GM18951 (cell line): ENCODE measurements around the gene KIF4A.

Experiments
- POLR2A ChIP-seq: IDR thresholded peaks from 4 replicates; pipeline ENCODE4 v1.6.1; 2011; ENCODE audit warnings: mild to moderate bottlenecking; ENCODE audit not compliant: insufficient read length, insufficient read depth; ENCODE audit errors: extremely low read depth
- in situ Hi-C: fragments of 300-500 bp; cut with MboI; formaldehyde crosslinking; loops from one replicate; pipeline ENCODE4 v1.12.0; 2022; ENCODE audit warnings: low sequenced_read_pairs, mixed read lengths, inconsistent platforms; ENCODE audit not compliant: unreplicated experiment

Gene KIF4A

DNA sequence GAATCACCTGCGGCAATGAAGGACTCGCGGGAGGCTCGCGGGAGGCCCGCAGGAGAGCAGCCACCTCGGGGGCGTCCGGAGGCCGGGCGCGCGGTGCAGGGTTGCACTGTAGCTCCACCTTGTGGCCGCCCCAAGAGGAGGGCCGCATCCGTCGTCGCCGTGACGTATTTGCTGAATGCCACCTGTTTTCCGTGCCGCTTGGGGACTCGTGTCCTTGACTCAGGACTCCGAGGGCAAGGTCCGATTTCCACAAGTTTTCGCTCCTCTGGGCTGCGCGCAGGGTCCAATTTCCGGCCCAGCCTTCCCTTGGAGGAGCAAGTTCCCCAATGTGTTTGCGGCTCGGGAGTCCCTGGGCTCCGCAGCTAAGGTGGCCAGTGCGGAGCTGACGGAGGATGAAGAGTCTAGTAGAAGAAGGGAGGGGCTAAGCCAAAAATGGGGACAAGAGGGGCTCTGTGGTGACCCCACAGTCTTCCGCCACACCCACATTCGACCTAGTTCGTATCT is 144.0 kb downstream of the KIF4A start:
- peak; percentile 43 for TF ChIP-seq POLR2A
- in situ Hi-C loops: no loop called here

DNA sequence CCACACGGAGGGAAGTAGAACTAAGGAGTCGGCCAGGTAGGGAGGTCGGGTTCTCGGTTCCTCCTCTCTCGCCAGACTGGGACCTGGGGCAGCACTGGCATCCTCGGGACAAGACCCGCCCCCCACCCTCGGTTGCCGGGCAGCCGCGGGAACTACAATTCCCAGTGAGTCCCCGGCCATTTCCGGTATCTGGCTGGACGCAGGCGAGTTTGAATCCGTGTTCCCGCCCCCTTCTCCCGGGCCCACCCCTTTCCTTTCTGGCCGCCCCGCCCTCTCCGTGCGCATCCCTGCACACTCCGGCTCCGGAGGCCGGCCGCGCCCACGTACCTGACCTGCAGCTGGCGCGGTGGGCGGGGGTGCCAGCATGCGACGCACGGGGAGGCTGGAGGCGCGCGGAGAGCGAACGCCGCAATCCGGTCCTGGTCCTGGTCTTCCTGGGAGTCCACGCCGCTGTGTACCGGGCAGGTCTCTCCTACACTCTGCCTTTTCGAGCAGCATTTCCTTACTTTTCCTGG is 144.5 kb downstream of the KIF4A start:
- in situ Hi-C loops: no loop called here
- peak; percentile 55 for TF ChIP-seq POLR2A

DNA sequence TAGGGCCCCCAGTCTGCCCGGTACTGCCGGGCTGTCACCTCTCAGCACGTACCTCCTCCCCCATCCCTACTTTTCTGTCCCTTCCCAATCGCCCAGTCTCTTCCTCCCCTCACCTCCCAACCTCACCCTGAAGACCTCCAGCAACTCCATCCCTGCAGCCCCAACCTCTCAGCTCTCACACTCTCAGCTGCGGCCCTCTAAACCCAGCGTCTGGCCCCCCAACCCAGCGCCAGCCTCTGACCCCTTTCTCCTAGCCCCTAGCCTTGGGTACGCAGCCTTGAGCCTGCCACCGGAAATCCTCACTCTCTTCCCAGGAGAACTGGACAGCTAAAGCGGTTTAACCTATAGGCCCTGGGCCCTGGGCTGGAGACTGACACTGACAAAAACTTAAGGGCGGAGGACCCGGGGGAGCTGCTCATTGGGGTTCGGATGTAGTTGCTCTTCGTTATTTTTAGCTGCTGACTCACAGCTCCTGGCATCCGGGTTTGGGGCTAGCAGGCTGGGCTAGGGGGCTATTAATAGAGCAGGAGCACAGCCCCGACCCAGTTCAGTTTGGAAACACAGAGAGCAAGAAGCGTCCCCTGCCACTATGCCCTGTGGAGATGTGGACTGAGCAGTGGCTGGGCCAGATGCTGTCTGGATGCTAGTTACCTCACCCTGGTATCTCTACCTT is 145.1 kb downstream of the KIF4A start:
- in situ Hi-C loops: no loop called here
- no peak for TF ChIP-seq POLR2A

DNA sequence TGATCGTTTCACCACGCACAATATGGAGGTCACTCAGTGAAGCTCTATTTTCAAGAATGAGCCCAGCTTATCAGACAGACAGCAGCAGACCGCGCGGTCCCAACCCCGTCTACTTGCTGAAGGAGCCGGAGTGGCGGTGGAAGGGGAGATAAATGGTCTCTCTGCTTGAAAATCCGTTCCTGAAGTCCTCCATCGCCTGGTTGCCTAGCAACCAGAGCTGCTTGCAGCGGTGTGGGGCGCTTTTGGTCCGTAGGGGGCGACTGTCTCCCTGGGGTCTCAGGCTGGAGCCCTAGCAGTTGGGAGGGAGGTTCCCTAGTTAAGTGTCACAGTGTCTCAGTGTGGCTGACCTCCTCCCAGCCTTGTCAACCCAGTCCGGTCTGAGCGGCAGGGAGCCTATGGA is 146.4 kb downstream of the KIF4A start:
- no peak for TF ChIP-seq POLR2A
- in situ Hi-C loops: no loop called here

DNA sequence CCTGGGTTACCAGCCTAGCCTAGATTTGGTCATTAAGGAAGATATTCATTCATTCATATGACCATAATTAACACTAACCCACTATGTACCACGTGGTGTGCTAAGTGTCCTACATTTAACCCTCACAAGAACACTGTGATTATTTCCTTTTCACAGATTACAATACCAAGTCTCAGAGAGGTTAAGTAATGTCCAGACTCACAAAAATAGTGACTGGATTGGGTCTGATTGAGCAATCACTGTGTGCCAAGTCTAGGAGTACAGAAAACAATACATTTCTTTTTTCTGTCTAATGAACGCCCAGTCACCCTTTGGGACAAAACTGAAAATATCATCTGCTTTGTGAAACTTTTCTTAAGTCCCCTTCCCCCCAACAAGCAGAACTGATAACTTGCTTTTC is 147.1 kb downstream of the KIF4A start:
- TF ChIP-seq POLR2A: no peak
- in situ Hi-C loops: no loop called here

DNA sequence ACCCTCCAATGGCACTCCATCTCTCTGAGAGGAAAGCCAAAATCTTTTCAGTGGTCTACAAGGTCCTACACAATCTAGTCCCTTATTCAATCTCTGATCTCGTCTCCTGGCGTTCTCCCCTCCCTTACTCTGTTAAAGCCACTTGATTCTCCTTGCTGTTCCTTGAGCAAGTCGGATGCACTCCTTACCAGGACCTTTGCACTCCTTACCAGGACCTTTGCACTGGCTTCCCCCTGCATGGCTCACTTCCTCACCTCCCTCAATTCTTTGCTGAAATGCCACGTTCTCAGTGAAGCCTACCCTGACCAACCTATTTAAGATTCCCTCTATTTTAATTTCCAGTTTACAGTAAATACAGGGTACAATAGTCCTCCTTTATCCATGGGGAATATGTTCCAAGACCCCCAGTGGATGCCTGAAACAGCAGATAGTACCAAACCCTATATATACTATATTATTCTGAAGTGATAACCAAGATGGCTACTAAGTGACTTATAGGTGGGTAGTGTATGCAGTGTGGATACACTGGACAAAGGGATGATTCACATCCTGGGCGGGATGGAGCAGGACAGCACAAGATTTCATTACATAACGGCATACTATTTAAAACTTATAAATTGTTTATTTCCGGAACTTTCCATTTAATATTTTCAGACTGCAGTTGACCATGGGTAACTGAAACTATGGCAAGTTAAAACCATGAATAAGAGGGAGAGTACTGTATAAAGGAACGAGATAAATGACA is 148.2 kb downstream of the KIF4A start:
- in situ Hi-C loops: no loop called here
- no peak for TF ChIP-seq POLR2A

DNA sequence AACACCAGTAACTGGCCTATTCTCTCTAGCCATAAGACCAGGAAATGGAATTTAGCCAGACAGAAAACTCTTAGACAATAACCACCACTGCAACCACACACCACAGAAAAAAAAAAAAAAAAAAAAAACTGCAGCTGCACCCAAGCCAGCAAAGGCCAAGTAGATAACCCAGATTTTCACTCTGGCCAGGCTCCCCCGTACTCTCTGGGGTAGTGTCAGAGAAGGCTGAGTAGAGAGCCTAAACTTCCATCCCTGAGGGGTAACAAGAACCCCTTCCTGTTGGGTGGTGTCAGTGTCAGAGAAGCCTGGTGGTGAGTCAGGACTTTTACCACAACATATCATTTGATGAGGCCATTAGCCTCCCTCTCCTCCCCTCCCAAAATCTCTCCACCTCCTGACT is 149.1 kb downstream of the KIF4A start:
- in situ Hi-C loops: no loop called here
- TF ChIP-seq POLR2A: no peak

DNA sequence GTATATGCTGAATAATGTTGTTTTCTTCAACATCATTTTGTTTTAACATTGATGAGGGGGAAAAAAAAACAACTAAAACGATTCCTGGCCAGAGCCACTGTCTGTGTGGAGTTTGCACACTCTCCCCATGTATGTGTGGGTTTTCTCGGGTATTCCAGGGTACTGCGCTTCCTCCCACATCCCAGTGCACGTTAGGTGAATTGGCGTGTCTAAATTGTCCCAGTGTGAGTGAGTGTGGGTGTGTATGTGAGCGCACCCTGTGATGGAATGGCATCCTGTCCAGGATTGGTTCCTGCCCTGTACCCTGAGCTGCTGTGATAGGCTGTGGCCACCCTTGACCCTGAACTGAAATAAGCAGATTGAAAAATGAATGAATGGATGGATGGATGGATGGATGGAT is 152.3 kb downstream of the KIF4A start:
- in situ Hi-C loops: no loop called here
- TF ChIP-seq POLR2A: no peak

DNA sequence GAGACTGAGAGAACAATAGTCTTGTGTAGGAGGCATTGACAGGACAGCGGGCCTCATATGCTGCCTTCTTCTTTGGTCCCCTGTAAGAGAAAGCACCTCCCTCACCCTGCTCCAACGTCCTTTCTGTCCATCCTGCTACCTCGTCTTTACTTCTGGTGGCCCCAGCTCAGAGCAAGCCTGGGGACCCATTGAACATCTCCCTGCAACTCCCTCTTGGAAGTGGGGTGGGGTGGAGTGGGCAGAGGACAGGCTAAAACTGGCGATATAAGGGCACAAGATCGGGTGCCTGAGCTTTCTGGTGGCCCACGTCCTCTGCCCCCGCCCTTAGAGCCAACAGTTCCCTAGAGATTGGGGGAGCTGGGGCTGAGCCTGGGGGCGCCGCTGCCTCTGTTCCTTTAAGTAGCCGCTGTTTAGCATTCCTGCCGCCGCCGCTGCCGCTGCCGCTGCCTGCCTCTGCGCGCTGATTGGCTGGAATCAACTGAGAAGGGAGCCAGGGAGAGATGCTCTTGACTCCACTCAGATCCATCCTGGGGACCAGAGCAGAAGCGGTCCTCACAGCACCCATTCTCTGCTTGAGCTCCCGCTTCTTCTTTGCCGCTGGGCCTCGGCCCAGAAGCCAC is 154.5 kb downstream of the KIF4A start, which contains the start of gene DLG3:
Gene DLG3, plus strand, starts transcription at position 510 of the 620 bp plus-strand sequence. CDS start 367 bp downstream, outside the sequence.
- in situ Hi-C loops: no loop called here
- TF ChIP-seq POLR2A: no peak

DNA sequence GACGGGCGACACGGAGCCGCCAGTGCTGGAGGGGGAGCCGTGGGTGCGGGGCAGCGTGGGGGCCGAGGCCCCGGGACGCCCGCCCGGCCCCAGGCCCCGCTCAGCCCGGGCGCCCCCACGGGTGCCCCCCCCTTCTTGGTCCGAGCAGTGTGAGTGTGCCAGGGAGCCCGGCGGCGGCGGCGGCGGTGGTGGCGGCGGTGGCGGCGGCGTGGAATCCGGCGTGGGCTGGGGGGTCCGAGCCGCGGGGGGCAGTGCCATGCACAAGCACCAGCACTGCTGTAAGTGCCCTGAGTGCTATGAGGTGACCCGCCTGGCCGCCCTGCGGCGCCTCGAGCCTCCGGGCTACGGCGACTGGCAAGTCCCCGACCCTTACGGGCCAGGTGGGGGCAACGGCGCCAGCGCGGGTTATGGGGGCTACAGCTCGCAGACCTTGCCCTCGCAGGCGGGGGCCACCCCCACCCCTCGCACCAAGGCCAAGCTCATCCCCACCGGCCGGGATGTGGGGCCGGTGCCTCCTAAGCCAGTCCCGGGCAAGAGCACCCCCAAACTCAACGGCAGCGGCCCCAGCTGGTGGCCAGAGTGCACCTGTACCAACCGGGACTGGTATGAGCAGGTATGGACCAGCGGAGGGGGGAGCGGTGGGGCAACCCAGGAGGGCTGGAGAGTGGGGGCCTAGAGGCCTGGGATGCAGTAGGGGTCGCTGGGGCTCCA is 155.2 kb downstream of the KIF4A start:
- in situ Hi-C loops: no loop called here
- TF ChIP-seq POLR2A: no peak

DNA sequence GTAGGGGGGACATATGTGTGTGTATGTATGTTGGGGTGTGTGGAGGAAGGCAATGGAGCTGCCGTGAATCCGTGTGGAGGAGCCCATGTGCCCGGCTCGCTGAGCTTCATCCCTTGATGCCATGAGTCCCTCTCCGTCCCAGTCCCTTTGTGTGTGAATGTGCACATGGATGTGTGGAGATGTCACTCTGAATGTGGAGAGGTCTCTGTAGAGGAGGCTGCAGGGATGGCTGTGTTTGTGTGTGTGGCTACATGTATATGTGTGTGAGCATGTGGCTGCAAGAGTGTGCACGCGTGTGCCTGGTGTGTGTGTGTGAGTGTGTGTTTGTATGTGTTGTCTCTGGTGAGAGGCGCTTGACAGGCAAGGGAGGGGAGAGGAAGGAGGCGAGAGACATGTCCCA is 156.0 kb downstream of the KIF4A start:
- in situ Hi-C loops: no loop called here
- no peak for TF ChIP-seq POLR2A

DNA sequence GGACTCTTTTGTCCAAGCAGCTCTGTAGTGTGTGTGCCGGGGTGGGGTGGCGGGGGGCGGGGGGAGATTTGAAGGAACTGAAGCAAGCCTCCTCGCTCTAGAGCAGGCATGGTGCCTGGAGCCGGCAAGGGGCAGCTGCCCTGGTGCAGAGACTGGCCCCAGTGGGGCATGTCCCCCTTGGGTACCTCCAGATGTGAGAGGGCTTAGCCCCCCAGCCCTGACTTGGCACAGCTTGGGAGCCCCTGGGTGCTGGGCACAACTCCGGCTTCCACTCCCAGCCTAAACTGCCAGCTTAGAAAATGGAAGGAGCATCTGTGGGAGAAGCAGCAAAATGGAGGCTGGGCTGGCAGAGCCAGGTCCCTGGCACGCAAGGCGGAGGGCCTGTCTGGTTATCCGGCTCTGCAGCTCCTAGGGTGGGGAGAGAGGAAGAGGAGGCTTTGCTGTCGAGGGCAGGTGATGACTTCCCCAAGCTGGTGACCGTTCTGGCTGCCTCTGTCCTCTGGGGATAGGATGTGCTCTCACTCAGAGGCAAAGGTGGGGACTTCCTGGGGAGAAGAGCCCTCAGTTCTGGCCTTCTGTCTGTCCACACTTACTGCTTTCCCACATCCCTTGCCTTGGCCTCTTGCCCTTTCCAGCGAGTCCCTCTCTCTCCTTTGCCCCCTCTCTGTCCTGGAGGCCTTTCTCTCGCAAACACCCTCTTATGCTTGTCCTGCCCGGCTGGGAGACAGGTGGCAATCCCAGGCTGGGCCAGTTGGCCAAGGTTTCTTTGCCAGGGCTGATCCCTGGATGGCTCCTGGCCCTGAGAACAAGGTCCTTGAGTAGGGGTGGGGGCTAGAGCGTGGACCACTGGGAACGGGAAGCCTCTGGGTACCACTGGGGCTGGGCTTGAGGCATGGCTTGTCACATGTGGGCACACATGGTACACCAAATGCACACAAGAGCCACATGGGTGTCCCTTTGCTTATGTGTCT is 156.8 kb downstream of the KIF4A start:
- no peak for TF ChIP-seq POLR2A
- in situ Hi-C loops: no loop called here
